Lower leg skin (tissue), 4 donors: ENCODE measurements around the gene SYT8. TPM values are rescaled to one million over a fixed set of nuclear protein-coding genes. Genes with fewer than 3 reads are reported as not detected.

ENCODE experiments used
- DNase-seq, 2 donors: peaks; one replicate each; pipeline ENCODE4 v3.0.0-alpha.2; 2019; ENCODE audit warnings: low spot score in 2 of 2
- H3K4me3 ChIP-seq: fragments of 200-600 bp; sonication (generic); 2 replicates; pipeline ENCODE4 v1.5.1; 2017; ENCODE audit warnings: mild to moderate bottlenecking, low read depth; ENCODE audit not compliant: poor library complexity, severe bottlenecking
- POLR2A ChIP-seq, 2 donors: fragments of 450-650 bp; IDR thresholded peaks; one replicate each; pipeline ENCODE4 v1.6.1; 2016 to 2017; ENCODE audit warnings: antibody characterized with exemption in 2 of 2, mild to moderate bottlenecking in 1 of 2, moderate library complexity in 1 of 2
- WGBS, 2 donors: methylation state at CpG; one replicate each; pipeline ENCODE4 v1.1.5; 2018; 5-methylcytosine and 5-hydroxymethylcytosine counted together
- intact Hi-C: fragments of 100-400 bp; cut with DNase I; formaldehyde crosslinking; loops from one replicate; pipeline ENCODE4 v1.15.0; 2023; ENCODE audit warnings: low total_unique reads
- total RNA-seq, 4 donors: library from RNA; depleted of rRNA; stranded (reverse); fragments of >200 nt; gene quantifications; one replicate each; pipeline ENCODE4 v1.1.0, GENCODE V29; 2016
- TF ChIP-seq, protein P1 (sequence below), 3 donors: fragments of 450-650 bp; IDR thresholded peaks; one replicate each; pipeline ENCODE4 v1.5.1; 2016; ENCODE audit warnings: antibody characterized with exemption in 3 of 3, mild to moderate bottlenecking in 3 of 3, moderate library complexity in 2 of 3

Gene SYT8
- total RNA-seq, 4 donors from 2014 or later, result 74.1 to 177 (median 106) TPM

DNA sequence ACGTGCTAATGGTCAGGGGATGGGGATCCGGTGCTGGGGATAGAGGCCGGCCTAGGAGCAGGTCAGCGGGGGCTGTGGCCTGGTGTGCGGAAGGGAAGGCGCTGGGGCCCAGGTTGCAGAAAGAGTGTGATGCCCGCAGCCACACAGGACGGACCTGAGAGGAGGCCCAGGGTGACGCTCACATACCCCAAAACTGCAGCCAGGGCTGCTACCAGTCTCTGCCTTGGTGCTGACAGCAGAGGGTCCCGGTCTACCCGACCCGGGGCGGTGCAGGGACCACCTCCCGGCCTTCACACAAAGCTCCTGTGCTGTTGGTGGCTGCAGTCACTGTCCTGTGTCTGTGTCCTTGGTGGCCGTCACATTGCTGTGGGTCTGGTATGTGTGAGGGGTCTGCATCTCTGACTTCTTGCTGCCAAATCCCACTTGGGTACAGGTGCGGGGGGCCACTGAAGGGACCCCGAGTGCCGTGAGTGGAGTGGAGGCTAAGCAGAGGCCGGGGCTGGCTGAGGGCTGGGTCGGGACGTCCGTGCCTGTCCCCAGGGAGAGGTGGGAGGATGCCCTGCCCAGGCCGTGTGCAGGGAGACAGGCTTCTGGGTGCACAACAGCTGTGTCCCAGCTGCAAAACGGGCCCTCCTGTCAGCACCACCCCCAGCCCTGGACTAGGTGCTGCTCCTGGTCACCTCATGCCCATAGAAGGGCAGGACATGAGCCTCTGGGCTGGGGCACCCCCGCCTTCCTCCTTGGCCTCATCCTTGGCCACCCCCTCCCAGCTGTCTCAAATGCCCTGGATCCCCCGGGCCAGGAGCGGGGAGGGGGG, 19.6 kb downstream of the SYT8 start:
- no peak for DNase-seq
- WGBS, 2 donors, result 74 to 93% methylated on average over 23 to 26 of the region's 27 CpGs
- intact Hi-C loops, result no loop called here
- no peak overlapping the region for H3K4me3 ChIP-seq
- TF ChIP-seq POLR2A (IDR thresholded peaks at IDR 0.05), result no peak
- TF ChIP-seq, protein P1, sequence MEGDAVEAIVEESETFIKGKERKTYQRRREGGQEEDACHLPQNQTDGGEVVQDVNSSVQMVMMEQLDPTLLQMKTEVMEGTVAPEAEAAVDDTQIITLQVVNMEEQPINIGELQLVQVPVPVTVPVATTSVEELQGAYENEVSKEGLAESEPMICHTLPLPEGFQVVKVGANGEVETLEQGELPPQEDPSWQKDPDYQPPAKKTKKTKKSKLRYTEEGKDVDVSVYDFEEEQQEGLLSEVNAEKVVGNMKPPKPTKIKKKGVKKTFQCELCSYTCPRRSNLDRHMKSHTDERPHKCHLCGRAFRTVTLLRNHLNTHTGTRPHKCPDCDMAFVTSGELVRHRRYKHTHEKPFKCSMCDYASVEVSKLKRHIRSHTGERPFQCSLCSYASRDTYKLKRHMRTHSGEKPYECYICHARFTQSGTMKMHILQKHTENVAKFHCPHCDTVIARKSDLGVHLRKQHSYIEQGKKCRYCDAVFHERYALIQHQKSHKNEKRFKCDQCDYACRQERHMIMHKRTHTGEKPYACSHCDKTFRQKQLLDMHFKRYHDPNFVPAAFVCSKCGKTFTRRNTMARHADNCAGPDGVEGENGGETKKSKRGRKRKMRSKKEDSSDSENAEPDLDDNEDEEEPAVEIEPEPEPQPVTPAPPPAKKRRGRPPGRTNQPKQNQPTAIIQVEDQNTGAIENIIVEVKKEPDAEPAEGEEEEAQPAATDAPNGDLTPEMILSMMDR (IDR thresholded peaks at IDR 0.05), result no peak

GRCh38 chr11:1854949-1855885, 20.4 kb downstream of the SYT8 start:
- no peak for DNase-seq
- no peak overlapping the region for H3K4me3 ChIP-seq
- WGBS, 2 donors, result 69 to 87% methylated on average over 18 to 26 of the region's 26 CpGs
- intact Hi-C loops, result no loop called here
- no peak for TF ChIP-seq POLR2A (IDR thresholded peaks at IDR 0.05)
- TF ChIP-seq, protein P1 (IDR thresholded peaks at IDR 0.05), result no peak

GRCh38 chr11:1855886-1856265, 21.1 kb downstream of the SYT8 start:
- intact Hi-C loops, result no loop called here
- no peak for TF ChIP-seq POLR2A (IDR thresholded peaks at IDR 0.05)
- TF ChIP-seq, protein P1 (IDR thresholded peaks at IDR 0.05), result no peak
- no peak for DNase-seq
- H3K4me3 ChIP-seq, result no peak overlapping the region
- WGBS, 2 donors, result 88 to 95% methylated on average over 6 to 10 of the region's 11 CpGs

DNA sequence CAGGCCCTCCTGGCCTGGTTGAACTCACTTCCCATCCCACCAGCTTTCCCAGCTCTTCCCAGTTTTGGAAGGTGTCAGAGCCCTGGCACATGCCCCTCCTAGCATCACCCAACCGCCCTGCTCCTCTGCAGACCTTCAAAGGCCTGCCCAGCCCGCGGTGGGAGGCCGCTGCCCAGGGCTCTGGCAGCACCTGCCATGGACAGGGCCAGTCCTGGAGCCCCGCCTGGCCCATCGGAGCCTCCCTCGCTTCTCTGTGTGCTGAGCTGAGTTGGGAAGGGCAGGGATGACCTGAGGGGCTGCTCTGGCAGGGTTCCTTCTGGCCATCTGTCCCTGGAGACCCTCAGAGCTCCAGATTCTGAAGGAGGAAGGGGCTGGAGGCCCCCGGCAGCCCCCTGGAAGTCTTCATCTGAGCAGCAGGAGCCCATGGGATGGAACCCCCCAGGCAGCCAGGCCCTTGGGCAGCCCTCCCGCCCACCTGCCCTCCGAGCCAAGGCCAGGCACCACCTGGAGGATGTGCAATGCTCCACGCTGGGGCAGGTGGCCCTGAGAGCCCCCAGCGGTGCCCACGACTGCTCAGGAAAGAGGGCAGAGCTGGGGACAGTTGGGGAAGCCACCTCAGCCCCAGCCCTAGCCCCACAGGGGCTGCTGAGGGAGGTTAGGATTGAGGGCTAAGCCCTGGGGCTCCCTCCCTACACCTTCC, 21.7 kb downstream of the SYT8 start:
- 93 to 97% methylated on average over 5 to 13 of the region's 13 CpGs for WGBS, 2 donors
- H3K4me3 ChIP-seq, result no peak overlapping the region
- intact Hi-C loops, result no loop called here
- no peak for TF ChIP-seq POLR2A (IDR thresholded peaks at IDR 0.05)
- TF ChIP-seq, protein P1 (IDR thresholded peaks at IDR 0.05), result no peak
- DNase-seq, result no peak

GRCh38 chr11:1857064-1857463, 22.3 kb downstream of the SYT8 start:
- H3K4me3 ChIP-seq, result no peak overlapping the region
- no peak for DNase-seq
- intact Hi-C loops, result no loop called here
- TF ChIP-seq, protein P1 (IDR thresholded peaks at IDR 0.05), result no peak
- WGBS, 2 donors, result 82 to 84% methylated on average over 11 of the region's 11 CpGs
